Measurements from ENCODE around the gene EFCAB8. TPM values are rescaled to one million over a fixed set of nuclear protein-coding genes. Genes with fewer than 3 reads are reported as not detected.

The EFCAB8 gene
- total RNA-seq, 1 donor from 2014 or later, result 0.72 TPM

GRCh38 chr20:33005908-33006775, 147.4 kb downstream of the EFCAB8 start:
- H3K4me1 ChIP-seq, result no peaks in the 10 kb centered on the region
- H3K36me3 ChIP-seq, result no peaks in the 10 kb centered on the region
- H3K27me3 ChIP-seq, result no peaks in the 10 kb centered on the region
- DNase-seq (no peak), ATAC-seq (no peak)
- H3K9me3 ChIP-seq, result peaks cover 5% of the 10 kb centered on the region
- no peak overlapping the region for H3K27ac ChIP-seq
- intact Hi-C loops (cut with DNase I), result no loop called here
- no peak overlapping the region for H3K4me3 ChIP-seq
- no peak for TF ChIP-seq CTCF (IDR thresholded peaks at IDR 0.05)

- ATAC-seq (no peak), DNase-seq (no peak)
- Histone ChIP-seq H3K27me3 (no peaks in the 10 kb centered on the region), H3K9me3 (peaks cover 5% of the 10 kb centered on the region), H3K27ac (no peak overlapping the region), H3K4me1 (no peaks in the 10 kb centered on the region), H3K36me3 (no peaks in the 10 kb centered on the region), H3K4me3 (no peak overlapping the region)
- no peak for TF ChIP-seq CTCF (IDR thresholded peaks at IDR 0.05)
- intact Hi-C loops (cut with DNase I), result no loop called here
Measured at GRCh38 chr20:33006776-33007375, 148.2 kb downstream of the EFCAB8 start.

- Histone ChIP-seq H3K4me1 (no peaks in the 10 kb centered on the region), H3K4me3 (no peak within 1 kb of the TSS), H3K27me3 (no peaks in the 10 kb centered on the region), H3K9me3 (peaks cover 5% of the 10 kb centered on the region), H3K36me3 (no peaks in the 10 kb centered on the region), H3K27ac (no peak within 1 kb of the TSS)
- intact Hi-C loops (cut with DNase I), result no loop called here
- no peak for TF ChIP-seq CTCF (IDR thresholded peaks at IDR 0.05)
- no peak for ATAC-seq
- DNase-seq, result no peak
Measured at GRCh38 chr20:33007376-33008335, 148.9 kb downstream of the EFCAB8 start, which contains the start of gene BPIFB2. TSS of gene BPIFB2 (plus strand) at chr20:33007704. CDS start at chr20:33008575, 871 bp downstream.

GRCh38 chr20:33008336-33009213, 149.9 kb downstream of the EFCAB8 start:
- Histone ChIP-seq H3K27ac (no peak overlapping the region), H3K36me3 (no peaks in the 10 kb centered on the region), H3K4me1 (no peaks in the 10 kb centered on the region), H3K9me3 (peaks cover 5% of the 10 kb centered on the region), H3K27me3 (no peaks in the 10 kb centered on the region), H3K4me3 (no peak overlapping the region)
- ATAC-seq, result no peak
- no peak for TF ChIP-seq CTCF (IDR thresholded peaks at IDR 0.05)
- intact Hi-C loops (cut with DNase I), result no loop called here
- DNase-seq, result no peak

Measured in upper lobe of right lung (tissue), 1 donor.